IPS-11a (cell line): ENCODE data around the gene SRSF10.
A peak's percentile ranks its signal among the peaks of the same experiment; 100 is the strongest.
"Not testable (repeated sequence)": the region's sequence is repeated elsewhere in the genome, so short reads cannot be mapped to it uniquely, and the experiment has no call there.

Experiments used
- H3K4me3 ChIP-seq: one replicate; pipeline ENCODE4 v1.5.1; 2013; ENCODE audit warnings: low read depth, low read length, control low read depth

The SRSF10 gene

DNA sequence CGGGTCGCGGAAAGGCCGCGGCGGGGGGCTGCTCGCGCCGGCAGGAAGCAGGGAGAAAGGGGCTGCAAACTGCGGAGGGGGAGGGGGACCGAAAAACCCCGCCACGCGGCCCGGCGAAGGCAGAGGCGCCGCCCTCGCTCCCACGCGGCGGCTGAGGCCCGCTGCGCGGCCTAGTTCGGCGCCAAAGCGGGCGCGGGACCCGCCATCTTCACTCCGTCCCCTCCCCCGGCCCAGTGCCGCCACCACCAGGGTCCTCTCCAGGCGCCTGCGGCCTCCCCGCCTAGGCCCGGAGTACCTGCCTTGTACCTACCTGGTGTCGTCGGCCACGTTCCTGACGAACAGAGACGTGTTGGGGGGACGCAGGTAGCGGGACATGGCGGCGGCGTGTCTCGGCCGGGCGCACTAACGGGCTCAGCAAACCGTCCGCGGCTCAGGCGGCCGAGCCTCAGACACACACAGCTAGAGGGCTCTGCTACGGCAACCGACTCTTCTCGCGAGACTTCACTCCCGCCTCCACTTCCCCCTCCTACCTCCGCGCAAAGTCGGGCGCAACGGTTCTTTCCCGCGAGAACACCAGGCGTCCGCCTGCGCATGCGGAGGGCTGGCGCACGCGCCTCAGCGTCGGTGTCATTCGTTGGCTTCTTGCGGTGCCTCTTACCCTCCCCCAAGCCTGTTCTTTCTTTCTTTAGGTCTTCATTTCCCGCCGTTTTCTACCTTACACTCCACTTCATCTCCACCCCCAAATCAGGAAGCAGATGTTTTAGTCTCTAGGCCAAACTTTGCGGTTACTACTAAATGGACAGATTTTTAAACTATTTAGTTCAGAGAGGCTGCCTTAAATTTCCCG is at the start of gene SRSF10:
Gene SRSF10 (minus strand): TSS at position 447 of the 847 bp plus-strand sequence. CDS start 72 bp downstream, at position 375.
- peak within 1 kb of the TSS; percentile 94 for H3K4me3 ChIP-seq

DNA sequence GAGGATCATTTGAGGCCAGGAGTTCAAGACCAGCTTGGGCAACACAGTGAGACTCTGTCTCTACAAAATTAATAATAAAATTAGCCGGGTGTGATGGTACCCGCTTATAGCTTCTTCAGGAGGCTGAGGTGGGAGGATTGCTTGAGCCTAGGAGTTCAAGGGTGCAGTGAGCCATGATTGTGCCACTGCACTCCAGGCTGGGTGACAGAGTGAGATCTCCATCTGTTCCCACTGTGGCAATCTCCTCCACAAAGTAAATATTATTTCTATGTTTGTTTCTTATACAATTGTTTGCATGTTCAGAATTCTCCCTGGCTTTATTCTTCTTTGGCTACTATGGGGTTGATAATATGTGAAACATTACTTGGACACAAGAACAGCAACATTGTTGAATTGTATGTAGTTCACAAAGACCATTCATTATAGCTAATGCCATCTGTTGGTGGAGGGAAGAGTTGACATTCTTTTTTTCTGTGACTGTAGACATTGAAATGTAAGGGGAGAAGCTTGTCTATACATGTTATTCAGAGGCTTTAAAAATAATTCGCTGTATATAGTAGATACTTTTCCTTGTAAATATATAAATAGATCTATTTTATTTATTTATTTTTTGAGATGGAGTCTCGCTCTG is 47.8 kb upstream of the SRSF10 start:
- H3K4me3 ChIP-seq: no peak overlapping the region

- no peak overlapping the region for H3K4me3 ChIP-seq
Measured at GRCh38 chr1:24022581-24023361, 42.6 kb upstream of the SRSF10 start.

GRCh38 chr1:24021403-24022266 is 41.5 kb upstream of the SRSF10 start:
- no peak overlapping the region for H3K4me3 ChIP-seq

GRCh38 chr1:24020470-24020869 is 40.3 kb upstream of the SRSF10 start:
- no peak overlapping the region for H3K4me3 ChIP-seq

GRCh38 chr1:24020025-24020424 is 39.9 kb upstream of the SRSF10 start:
- H3K4me3 ChIP-seq: no peak overlapping the region

DNA sequence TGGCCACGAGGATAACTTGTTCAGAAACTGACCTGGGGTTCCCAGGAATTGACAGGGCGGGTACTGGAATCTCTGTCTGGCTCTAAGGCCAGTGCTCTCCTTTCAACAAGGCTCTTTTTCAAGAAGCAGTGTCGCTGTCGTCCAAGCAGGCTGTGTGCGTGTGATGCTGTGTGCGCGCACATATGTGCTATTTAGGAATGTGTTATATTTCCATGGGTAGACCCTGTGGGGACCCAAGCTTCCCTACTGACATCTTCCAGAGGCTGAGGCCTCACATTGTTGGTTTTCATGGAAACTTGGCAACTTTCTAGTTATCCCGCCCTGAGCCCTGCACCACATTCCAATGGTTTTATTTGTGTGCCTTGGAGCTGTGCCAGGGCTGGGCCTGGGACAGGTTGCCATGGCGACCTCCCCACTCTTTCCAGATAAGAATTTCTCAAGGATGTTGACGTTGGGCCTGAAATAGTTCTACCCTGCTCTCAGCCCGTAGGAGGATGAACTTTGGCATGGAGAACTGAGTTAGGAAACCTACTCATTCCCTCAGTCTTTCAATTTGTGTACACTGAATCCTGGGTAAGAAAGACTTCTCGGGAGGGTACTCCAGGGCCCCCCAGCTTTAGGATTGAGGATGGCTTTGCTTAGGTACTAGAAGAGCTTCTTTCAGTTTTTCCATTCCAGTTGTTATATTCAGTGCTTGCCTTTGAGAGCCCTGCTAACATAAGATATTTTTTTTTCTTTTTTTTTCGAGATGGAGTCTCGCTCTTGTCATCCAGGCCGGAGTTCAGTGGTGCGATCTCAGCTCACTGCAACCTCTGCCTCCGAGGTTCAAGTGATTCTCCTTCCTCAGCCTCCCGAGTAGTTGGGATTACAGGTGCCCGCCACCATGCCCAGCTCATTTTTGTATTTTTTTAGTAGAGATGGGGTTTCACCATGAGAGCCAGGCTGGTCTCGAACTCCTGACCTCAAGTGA is 38.8 kb upstream of the SRSF10 start:
- H3K4me3 ChIP-seq: no peak overlapping the region

DNA sequence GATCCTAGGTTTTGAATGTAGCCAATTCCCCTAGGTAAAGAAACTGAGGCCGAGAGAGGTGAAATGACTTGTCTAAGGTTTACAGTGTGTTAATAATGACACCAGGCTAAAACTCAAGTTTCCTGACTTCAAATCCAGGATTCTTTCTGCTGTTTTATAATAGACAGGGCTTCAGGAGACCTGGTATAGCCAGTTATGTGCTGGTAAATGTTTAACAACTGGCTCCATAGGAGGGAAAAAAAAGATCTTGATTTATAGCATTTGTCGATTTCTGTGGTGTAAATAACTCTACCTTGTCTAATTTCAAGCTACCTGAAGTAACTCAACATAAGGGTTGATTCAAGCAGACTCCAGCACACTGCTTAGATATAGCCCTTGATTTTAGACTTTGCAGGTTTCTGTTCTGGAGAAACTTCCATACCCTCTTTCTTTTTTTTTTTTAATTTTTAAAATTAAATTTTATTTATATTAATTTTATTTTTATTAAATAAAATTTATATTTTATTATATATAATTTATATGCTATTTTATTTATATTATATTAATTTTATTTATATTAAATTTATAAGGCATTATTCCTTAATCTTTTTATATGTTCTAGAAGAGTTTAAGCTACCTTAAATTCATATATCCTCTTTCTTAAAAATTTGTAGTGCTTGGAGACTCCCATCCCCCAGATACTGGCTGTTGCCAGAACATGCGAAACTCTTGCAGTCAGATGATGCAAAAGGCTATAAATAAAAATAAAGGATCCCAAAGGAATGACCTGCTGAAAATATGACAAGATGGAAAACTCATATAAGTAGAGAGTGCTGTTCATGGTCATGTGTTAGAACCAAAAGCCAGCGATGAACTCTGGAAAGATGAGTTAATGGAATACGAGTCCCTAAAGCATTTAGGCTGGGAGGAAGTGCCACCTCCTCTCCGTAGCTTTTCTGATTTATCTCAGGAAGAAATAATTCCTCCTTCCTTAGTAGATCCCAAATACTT is 35.4 kb upstream of the SRSF10 start:
- H3K4me3 ChIP-seq: no peak overlapping the region

DNA sequence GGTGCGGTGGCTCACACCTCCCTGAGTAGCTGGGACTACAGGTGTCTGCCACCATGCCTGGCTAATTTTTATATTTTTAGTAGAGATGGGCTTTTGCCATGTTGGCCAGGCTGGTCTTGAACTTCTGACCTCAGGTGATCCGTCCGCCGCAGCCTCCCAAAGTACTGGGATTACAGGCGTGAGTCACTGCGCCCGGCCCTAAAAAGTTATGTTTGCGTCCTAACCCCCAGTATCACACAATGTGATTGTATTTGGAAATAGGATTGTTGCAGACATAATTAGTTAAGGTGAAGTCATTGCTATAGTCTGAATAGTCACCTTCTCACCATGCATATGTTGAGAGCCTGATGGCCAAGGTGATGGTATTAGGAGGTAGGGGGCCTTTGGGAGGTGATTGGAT is 32.8 kb upstream of the SRSF10 start:
- not testable (repeated sequence) for H3K4me3 ChIP-seq

- no peak overlapping the region for H3K4me3 ChIP-seq
Measured at GRCh38 chr1:24010650-24011049, 30.5 kb upstream of the SRSF10 start.

- no peak overlapping the region for H3K4me3 ChIP-seq
Measured at GRCh38 chr1:24009406-24009805, 29.3 kb upstream of the SRSF10 start.

- H3K4me3 ChIP-seq: not testable (repeated sequence)
Measured at GRCh38 chr1:24008574-24009184, 28.6 kb upstream of the SRSF10 start.

GRCh38 chr1:24007079-24007478 is 27.0 kb upstream of the SRSF10 start:
- no peak overlapping the region for H3K4me3 ChIP-seq

DNA sequence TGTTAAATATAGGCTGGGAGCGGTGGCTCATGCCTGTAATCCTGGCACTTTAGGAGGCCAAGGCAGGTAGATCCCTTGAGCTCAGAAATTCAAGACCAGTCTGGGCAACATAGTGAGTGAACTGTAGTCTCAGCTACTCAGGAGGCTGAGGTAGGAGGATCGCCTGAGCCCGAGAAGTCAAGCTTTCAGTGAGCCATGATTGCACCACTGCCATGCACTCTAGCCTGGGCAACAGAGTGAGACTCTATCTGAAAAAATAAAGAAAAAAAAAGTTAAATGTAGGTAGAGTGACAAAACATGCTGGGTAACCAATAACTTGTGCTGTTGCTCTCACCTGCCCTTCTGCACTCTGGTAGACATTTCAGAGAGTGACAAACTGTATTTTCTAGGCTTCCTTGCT is 25.0 kb upstream of the SRSF10 start:
- H3K4me3 ChIP-seq: no peak overlapping the region

GRCh38 chr1:24004132-24004531 is 24.0 kb upstream of the SRSF10 start:
- H3K4me3 ChIP-seq: no peak overlapping the region

DNA sequence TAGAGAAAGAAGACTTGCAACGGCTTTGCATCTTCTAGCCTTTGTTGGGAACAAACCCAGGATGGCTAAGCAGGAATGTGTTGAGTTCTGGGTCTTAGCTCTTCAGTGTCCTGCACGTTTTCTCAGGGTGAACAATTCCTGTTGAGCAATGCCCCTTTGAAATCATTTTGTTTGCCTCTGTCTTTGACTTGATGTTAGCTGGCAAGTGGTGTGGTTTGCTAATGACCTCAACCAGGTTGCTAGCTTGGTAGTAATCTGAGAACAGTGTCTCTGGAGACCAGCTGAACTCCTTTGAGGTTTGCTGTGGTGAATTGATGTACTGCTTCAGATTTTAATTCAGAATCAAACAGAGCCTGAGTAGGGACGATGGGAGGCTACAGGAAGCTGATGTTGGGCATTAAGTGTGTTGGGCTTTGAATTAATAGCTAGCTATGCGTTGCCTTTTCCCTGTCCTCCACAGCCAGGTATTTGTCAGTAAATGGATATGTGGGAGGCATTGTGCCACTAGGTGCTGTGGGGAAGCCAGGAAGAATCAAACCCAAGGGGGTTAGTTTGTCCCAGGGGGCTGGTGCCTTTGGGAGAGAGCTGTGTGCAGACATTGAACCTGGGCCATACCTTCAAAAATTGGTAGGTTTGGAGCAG is 23.3 kb upstream of the SRSF10 start:
- H3K4me3 ChIP-seq: no peak overlapping the region

- no peak overlapping the region for H3K4me3 ChIP-seq
Measured at GRCh38 chr1:24002695-24003094, 22.6 kb upstream of the SRSF10 start.
